Loucy (cell line): Measurements from ENCODE around the gene ASCL2.

Experiments used
- EZH2phosphoT487 ChIP-seq: fragments of 200-600 bp; IDR thresholded peaks from 2 replicates; pipeline ENCODE4 v1.6.1; 2018; ENCODE audit warnings: antibody characterized with exemption, mild to moderate bottlenecking, moderate library complexity, borderline replicate concordance
- TF ChIP-seq, protein P1 (sequence below): fragments of 200-600 bp; sonication (generic); conservative IDR thresholded peaks from 2 replicates; pipeline ENCODE4 v1.5.1; 2014; ENCODE audit warnings: mild to moderate bottlenecking, antibody characterized with exemption, low read length

DNA sequence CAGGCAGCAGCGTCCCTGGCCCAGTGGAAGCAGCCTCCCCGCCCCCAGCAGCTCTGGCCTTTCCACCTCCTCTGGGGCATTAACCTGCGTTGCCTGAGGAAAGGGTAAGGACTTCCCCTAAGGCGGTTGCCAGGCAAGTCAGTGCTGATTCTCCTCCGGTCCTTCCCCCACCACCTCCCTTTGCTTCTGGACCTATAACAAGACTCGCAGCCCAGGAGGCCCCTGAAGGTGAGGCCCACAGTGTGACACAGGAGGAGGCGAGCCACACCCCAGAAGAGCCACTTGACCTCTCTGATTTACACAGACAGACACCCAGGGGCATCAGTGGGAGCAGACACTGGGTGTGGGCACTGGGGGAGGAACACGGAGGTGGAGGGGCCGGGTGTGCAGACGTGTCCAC lies 35.4 kb downstream of the ASCL2 start:
- no peak for TF ChIP-seq EZH2phosphoT487
- TF ChIP-seq, protein P1, sequence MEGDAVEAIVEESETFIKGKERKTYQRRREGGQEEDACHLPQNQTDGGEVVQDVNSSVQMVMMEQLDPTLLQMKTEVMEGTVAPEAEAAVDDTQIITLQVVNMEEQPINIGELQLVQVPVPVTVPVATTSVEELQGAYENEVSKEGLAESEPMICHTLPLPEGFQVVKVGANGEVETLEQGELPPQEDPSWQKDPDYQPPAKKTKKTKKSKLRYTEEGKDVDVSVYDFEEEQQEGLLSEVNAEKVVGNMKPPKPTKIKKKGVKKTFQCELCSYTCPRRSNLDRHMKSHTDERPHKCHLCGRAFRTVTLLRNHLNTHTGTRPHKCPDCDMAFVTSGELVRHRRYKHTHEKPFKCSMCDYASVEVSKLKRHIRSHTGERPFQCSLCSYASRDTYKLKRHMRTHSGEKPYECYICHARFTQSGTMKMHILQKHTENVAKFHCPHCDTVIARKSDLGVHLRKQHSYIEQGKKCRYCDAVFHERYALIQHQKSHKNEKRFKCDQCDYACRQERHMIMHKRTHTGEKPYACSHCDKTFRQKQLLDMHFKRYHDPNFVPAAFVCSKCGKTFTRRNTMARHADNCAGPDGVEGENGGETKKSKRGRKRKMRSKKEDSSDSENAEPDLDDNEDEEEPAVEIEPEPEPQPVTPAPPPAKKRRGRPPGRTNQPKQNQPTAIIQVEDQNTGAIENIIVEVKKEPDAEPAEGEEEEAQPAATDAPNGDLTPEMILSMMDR: no peak
